ENCODE results near the gene PNPLA1. TPM values are rescaled to one million over a fixed set of nuclear protein-coding genes. Genes with fewer than 3 reads are reported as not detected.

The PNPLA1 gene
- 2.5 TPM for polyA plus RNA-seq (ENCODE audit: insufficient read length)
- long read RNA-seq, donor 1: 0 reads
- long read RNA-seq, donor 2: 0 reads
- long read RNA-seq, donor 3: 0 reads
- long read RNA-seq, donor 4: 0 reads
- long read RNA-seq, donor 5: 0 reads
- long read RNA-seq, donor 6: 0 reads
- long read RNA-seq, donor 7: 0 reads
- long read RNA-seq, donor 8: 0 reads

DNA sequence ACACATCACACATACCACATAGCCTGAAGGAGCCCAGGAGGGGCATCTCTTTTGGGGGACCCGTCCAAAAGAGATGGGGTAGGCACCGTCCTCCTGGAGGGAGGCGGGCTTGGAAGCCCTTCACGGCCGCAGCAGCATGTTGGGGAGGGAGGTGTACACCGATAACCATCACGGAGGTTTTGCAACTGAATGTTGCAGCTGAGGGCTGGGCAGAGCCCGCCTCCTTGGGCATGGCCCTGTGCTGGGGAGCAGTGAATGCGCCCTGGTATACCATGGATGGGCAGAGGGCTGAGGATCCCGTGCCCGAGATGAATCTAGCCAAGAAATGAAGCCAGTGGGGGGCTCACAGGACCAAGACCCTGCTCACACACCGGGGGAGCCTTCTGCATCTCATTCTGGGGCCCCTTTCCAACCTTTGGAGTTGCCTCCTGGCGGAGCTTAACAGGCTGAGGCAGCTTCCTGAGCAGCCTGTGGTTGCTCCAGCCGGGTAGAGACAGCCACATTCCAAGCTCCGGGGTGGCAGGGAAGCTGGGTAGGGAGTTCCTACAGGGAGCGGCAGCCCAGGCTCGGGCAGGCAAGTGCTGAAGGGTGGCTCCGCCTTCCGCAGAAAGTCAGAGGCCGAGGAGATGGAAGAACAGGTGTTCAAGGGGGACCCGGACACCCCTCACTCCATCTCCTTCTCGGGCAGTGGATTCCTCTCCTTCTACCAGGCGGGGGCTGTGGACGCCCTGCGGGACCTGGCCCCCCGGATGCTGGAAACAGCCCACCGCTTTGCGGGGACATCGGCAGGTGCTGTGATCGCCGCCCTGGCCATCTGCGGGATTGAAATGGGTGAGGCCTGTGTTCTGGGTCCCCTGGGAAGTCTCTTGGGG, at the start of gene PNPLA1:
Gene PNPLA1 (plus strand): TSS at position 227 of the 872 bp plus-strand sequence. CDS start 400 bp downstream, at position 627.
- no peak for DNase-seq

- DNase-seq: no peak
Observed at GRCh38 chr6:36220226-36220625, 49.6 kb upstream of the PNPLA1 start.

GRCh38 chr6:36221674-36222073, 48.2 kb upstream of the PNPLA1 start:
- DNase-seq: no peak

GRCh38 chr6:36222924-36223323, 46.9 kb upstream of the PNPLA1 start:
- no peak for DNase-seq

- DNase-seq: no peak
Observed at GRCh38 chr6:36223706-36224105, 46.2 kb upstream of the PNPLA1 start.

DNA sequence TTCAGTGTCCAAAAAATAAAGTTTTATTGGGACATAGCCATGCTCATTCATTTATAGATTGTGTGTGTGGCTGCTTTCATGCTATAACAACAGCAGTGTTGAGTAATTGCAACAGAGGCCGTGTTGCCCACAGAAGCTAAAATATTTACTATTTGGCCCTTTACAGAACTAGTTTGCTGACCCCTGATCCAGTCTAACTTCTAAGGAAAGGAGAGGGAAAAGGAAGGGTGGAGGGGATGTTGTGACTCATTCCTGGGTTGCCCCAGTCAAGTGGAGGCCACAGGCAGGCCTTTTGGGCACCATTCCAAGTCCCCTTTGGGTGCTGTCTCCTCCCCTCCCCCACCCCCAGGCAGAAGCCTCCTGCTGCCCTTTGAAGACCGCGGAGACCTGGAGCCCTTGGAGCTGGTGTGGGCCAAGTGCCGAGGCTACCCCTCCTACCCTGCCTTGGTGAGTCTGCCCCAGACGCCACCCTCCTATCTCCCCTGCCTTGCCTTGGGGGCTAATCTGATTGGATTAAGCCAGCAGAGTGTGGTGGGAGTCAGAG, 44.9 kb upstream of the PNPLA1 start:
- DNase-seq: no peak

- no peak for DNase-seq
Observed at GRCh38 chr6:36226438-36227047, 43.3 kb upstream of the PNPLA1 start.

- DNase-seq: no peak
Observed at GRCh38 chr6:36227379-36228228, 42.3 kb upstream of the PNPLA1 start.

- no peak for DNase-seq
Observed at GRCh38 chr6:36229223-36229622, 40.6 kb upstream of the PNPLA1 start.

GRCh38 chr6:36230371-36230770, 39.5 kb upstream of the PNPLA1 start:
- no peak for DNase-seq

GRCh38 chr6:36232172-36232571, 37.7 kb upstream of the PNPLA1 start:
- DNase-seq: no peak

DNA sequence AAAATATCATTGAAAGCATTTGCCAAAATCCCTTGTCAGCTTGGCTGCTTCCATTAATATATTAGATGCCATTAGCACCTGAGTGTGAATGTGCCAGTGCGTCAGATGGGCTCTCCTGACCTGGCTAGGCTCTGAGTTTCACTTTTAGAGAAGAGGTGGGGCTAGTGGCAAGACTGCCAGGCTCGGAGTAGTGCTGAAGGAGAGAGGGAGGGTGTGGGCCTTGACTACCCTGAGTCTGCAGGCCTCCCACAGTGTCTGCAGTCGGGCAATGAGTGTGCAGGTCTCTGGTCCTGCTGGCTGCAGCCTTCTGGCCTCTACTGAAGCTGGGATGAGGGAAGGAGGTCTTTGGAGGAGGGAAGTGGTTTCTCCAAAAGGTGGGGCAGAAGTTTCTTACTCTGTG, 34.6 kb upstream of the PNPLA1 start:
- no peak for DNase-seq

- DNase-seq: no peak
Observed at GRCh38 chr6:36235862-36236261, 34.0 kb upstream of the PNPLA1 start.

- no peak for DNase-seq
Observed at GRCh38 chr6:36239774-36240173, 30.1 kb upstream of the PNPLA1 start.

DNA sequence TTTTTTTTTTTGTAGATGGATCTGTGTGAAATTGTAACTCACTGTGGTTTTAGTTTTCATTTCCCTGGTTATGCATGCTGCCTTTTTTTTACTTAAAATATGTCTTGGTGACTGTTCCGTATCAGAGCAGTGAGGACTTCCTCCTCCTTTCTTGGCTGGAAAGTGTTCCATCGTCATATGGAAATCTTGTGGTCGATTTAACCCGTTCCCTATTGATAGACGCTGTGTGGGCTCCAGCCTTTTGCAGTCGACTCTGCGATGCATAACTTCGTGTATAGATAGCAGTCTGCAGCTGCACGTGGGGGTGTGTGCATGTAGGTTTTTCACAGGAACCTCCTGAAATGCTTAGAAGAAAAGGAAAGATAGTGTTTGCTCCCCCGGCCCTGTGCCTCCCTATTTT, 28.1 kb upstream of the PNPLA1 start:
- DNase-seq: no peak

DNA sequence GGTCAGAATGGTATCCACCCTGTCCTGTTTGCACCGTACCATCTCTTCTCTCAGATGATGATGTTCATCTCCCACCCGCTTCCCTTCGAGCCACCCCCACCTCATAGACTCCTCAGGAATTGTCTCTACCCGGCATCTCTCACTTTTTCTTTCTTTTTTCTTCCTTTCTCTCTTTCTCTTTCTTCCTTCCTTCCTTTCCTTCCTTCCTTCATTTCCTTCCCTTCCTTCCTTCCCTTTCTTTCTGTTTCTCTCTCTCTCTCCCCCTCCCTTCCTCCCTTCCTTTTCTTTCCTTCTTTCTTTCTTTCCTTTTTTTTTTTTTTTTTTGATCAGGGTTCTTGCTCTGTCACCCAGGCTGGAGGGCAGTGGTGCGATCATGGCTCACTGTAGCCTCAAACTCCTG, 27.7 kb upstream of the PNPLA1 start:
- no peak for DNase-seq

GRCh38 chr6:36242626-36243025, 27.2 kb upstream of the PNPLA1 start:
- DNase-seq: no peak

- no peak for DNase-seq
Observed at GRCh38 chr6:36243562-36244212, 26.2 kb upstream of the PNPLA1 start.

DNA sequence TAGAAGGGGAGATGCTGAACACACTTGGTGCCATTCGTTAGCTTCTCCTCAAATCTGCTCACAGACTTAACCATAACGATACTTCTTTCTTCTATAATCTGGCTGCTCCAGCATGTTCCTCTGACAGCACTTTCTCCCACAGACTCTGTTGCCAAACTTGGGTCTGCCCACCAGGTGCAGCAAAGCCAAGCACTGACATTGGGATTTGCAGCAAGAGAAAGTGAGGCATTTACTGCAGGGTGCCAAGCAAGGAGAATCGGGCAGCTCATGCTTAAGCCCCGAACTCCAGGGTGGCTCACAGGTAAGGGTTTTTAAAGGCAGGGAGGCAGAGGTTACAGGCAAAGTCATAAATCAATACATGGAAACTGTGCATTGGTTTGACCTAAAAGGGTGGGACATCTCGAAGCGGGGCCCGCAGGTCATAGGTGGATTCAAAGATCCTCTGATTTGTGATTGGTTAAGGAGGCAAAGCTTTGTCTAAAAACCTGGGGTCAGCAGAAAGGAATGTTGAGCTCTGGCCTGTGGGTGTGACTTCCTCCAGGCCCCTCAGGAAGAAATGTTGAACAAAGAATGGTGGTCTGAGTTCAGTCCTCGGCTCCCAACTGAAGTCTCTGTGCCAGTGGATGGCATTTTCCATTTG, 25.1 kb upstream of the PNPLA1 start:
- DNase-seq: no peak

DNA sequence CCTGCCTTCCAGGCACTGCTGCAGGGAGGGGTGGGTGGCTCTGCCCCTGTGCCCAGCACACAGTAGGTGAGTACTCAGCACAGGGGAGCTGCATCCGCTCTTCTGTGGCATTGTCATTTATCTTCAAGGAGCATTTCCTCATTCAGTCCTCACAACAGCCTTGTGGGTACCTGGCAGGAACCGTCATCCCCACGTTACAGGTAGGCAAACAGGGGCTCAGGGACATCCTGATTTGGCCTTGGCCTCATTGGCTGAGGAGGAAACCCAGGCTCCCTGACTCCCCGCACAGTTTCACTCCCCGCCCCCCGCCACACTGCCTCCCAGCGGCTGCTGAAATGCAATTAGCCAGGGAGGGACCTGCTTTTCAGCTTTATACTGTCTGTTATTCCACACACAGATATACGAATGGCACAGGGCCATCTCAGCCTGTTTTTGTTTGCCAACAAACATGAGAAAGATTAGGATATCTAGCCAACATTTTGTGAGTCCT, 24.2 kb upstream of the PNPLA1 start:
- no peak for DNase-seq
